Myocyte (in vitro differentiated cells): ENCODE results near the gene SPOCK1. TPM values are rescaled to one million over a fixed set of nuclear protein-coding genes. Genes with fewer than 3 reads are reported as not detected.
"Not testable (repeated sequence)": the region's sequence is repeated elsewhere in the genome, so short reads cannot be mapped to it uniquely, and the experiment has no call there.

ENCODE experiments used
- DNase-seq: peaks from one replicate; pipeline ENCODE4 v3.0.0-alpha.2; 2012; ENCODE audit warnings: low read depth
- total RNA-seq: library from RNA; depleted of rRNA; stranded (reverse); fragments of >200 nt; gene quantifications from 2 replicates; pipeline ENCODE4 v1.2.3, GENCODE V29; 2014

The SPOCK1 gene
- total RNA-seq, 1 donor from 2014 or later = 9.5 TPM

GRCh38 chr5:137268646-137269045 lies 230.5 kb downstream of the SPOCK1 start:
- DNase-seq = no peak

- no peak for DNase-seq
Observed at GRCh38 chr5:137266186-137266585, 232.9 kb downstream of the SPOCK1 start.

GRCh38 chr5:137265457-137265856 lies 233.7 kb downstream of the SPOCK1 start:
- no peak for DNase-seq

GRCh38 chr5:137264573-137264972 lies 234.6 kb downstream of the SPOCK1 start:
- peak; percentile 67 for DNase-seq

DNA sequence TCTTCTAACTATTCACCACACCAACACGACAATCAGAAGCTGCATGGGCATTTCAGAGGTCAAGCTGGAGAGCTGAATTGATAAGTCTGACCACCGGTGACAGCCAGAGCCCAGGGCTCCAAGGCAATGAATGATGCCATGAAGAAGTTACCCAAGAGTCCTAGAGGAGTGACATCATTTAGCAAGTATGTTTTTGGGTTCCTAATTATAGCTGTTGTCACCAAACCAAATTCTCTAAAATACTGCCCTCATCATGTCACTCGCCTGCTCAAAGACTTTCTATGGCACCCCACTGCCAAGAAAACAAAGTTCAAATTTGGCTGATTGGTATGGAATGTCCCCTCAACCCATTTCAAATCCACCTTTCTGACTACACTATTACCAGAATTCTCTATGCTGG lies 235.1 kb downstream of the SPOCK1 start:
- peak; percentile 66 for DNase-seq

- no peak for DNase-seq
Observed at GRCh38 chr5:137263371-137264005, 235.6 kb downstream of the SPOCK1 start.

DNA sequence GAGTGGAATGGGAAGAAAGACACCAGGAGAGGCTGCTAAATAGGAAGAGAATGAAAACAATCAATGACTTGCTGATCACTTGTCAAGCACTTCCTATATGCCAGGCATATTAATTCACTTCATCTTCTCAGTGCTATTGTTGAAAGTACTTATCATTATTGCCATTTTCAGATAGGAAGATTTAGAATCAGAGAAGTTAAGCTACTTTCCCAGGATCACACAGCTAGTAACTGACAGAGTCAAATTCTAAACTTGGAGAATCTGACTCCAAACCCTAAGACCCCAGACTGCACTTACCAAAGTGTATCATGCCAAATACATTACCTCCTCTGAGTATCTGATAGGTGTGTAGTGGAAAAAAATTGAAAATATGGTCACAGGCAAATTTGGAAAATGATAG lies 236.3 kb downstream of the SPOCK1 start:
- no peak for DNase-seq

DNA sequence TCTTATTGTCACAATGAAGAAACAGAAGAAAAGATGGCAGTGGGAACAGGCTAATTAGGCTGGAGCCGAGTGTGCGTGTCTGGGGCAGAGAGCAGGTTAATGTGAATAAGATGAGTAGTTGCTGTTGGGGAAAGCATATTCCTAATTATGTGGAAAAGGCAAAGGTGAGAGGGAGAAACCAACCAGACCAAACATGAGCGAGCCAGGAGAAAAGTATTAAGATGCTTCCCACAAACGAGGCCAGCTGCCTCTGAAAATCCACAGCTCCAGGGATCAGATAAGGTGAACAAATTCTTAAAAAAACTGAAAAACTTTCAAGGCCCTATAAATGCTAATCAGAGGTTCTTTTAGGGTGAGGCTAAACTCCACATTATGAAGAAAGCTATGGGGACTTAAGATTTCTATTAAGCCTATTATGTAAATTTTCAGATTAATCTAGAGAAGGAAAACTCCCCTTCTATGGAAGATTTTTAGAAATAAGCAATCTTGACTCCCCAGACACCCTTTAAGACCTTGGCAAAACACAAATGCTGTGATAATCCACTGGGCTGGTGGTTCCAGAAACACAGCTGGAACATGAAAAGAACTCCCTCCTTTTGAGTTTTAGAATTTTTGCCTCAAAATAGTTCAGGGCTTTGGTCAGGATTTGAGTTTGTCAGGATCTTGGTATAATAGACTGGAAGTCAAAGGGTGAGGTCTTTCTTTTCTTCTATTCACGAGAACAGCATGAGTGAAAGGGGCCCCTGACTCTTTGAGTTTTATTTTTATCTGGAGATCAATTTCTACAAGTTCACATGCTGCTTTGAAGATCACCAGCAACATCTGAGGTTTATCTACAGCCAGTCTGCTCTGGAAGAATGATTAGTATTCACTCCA lies 238.1 kb downstream of the SPOCK1 start:
- no peak for DNase-seq

DNA sequence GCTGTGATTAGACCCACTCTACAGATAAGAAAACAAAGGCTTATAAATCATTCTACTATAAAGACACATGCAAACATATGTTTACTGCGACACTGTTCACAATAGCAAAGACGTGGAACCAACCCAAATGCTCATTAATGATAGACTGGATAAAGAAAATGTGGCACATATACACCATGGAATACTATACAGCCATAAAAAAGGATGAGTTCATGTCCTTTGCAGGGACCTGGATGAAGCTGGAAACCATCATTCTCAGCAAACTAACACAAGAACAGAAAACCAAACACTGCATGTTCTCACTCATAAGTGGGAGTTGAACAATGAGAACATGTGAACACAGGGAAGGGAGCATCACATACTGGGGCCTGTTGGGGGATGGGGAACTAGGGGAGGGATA lies 240.0 kb downstream of the SPOCK1 start:
- not testable (repeated sequence) for DNase-seq

- DNase-seq = no peak
Observed at GRCh38 chr5:137254119-137255090, 244.7 kb downstream of the SPOCK1 start.

GRCh38 chr5:137252512-137252911 lies 246.6 kb downstream of the SPOCK1 start:
- DNase-seq = peak; percentile 17

DNA sequence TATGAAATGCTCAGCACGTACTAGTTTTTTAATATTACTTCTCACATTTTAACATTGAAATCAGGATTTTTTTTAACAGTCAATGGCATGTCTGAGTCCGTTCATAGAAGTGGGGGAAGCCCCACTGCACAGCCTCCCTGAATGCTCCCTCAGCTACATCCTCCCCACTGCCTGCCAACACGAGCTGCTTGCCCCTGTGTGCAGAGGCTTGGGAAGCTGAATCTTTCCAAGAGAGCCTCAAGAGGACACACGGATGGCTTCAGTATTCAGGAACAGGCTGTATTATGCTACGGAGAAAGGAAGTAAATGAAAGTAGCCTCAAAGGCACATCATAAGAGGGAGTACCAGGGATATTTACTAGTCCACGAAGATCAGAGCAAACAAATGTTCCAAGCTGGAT lies 248.7 kb downstream of the SPOCK1 start:
- DNase-seq = no peak

- no peak for DNase-seq
Observed at GRCh38 chr5:137248527-137248926, 250.6 kb downstream of the SPOCK1 start.

- no peak for DNase-seq
Observed at GRCh38 chr5:137245438-137245837, 253.7 kb downstream of the SPOCK1 start.

- no peak for DNase-seq
Observed at GRCh38 chr5:137240285-137240684, 258.8 kb downstream of the SPOCK1 start.

GRCh38 chr5:137236849-137237507 lies 262.1 kb downstream of the SPOCK1 start:
- no peak for DNase-seq

- no peak for DNase-seq
Observed at GRCh38 chr5:137236252-137236651, 262.9 kb downstream of the SPOCK1 start.

DNA sequence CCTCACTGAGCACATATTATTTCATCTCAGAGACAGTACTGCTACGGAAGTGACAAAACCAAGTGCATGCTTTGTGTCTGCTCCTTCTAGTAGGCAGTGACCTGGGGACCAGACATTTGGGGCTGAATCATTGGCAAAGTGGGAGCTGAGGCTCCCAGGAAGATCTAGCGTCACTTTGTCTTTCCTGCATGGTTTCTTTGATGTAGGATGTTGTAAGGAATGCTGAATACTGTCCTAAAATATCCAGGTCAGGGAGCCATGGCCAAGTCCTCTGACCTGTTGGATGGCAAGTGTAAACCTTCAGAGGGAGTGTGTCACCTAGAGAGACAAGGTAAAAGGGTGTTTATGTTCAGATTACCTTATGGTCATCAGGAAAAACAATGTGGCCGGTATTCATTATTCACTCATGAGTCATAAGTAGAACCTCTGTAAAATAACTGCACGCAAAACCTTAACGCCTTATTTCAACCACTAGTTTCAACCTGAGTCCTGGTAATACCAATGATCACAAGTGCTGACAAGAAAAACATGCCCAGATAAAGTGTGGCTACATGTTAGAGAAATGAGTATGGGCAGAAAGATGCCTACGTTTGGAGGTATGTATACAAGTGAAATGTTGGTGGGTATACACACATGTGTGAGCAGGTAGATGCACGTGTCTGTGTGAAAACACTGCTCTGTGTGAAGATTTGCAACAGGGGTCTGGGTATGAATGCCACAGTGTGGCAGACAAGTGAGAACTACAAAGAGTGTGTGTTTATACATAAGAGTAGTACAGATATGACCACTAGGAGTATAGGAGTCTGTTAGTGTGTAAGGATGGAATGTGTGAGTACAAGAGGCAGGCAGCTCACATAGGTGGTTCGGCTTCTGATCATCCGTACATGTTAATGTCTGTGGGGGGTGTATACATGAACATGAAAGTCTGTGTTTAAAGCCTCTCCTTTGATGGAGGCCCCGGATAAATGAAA lies 263.9 kb downstream of the SPOCK1 start:
- no peak for DNase-seq

GRCh38 chr5:137233726-137234125 lies 265.4 kb downstream of the SPOCK1 start:
- DNase-seq = no peak

GRCh38 chr5:137233304-137233703 lies 265.8 kb downstream of the SPOCK1 start:
- not testable (repeated sequence) for DNase-seq
